Measurements from ENCODE around the gene UPK3A.

The UPK3A gene

DNA sequence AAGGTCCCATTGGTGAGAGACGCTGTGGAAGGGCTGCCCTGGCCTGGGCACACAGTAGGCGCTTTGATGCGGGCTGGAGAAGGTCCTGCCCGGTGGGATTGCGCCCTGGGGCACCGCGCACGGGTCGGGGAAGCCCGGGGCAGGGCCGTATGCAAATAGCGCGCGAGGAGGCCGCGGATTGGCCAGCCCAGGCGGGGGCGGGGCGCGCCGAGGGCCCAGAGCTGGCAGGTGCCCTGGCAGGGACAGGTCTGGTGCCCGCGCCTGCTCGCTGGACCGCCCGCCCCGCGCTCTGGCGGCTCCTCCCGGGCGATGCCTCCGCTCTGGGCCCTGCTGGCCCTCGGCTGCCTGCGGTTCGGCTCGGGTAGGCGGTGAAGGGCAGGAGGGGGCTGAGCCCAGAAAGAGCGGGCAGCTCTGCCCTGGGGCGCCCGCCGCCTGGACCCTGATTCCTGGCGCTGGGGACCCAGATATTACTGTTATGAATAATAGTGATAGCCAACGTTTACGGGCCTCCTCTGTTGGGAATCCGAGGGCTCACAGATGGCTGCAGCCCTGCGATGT, at the start of gene UPK3A:
Gene UPK3A, plus strand, starts transcription at position 245 of the 558 bp plus-strand sequence. Its CDS starts 65 bp downstream, at position 310.
- peak; percentile 74 for DNase-seq (ENCODE audit: low spot score)

- DNase-seq (ENCODE audit: low spot score): no peak
Measured at GRCh38 chr22:45235101-45235777, 49.5 kb upstream of the UPK3A start.

DNA sequence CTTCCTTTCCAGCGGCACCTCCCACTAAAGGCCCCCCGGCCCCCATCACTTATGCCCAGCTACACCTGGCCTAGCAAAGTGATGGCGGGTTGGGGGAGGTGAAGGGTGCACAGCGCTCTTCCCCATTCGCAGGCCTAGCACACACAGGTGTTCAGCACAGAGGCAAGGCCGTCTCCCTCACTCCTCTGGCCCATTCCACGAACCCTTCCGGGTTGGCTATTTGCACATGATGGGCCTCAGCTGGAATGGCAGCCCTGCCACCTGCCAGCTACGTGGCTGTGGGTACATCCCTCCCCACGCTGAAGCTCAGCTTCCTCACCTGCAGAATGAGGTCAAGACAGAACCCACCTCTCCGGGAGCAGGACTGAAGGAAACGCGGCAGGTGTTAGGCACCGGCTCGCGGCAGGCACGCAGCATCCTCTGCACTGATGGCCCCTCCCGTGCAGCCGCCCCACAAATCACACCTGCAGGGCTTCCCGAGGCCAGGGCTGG, 48.9 kb upstream of the UPK3A start:
- DNase-seq (ENCODE audit: low spot score): no peak

GRCh38 chr22:45237065-45237990, 47.4 kb upstream of the UPK3A start:
- no peak for DNase-seq (ENCODE audit: low spot score)

GRCh38 chr22:45238076-45238956, 46.4 kb upstream of the UPK3A start:
- no peak for DNase-seq (ENCODE audit: low spot score)

DNA sequence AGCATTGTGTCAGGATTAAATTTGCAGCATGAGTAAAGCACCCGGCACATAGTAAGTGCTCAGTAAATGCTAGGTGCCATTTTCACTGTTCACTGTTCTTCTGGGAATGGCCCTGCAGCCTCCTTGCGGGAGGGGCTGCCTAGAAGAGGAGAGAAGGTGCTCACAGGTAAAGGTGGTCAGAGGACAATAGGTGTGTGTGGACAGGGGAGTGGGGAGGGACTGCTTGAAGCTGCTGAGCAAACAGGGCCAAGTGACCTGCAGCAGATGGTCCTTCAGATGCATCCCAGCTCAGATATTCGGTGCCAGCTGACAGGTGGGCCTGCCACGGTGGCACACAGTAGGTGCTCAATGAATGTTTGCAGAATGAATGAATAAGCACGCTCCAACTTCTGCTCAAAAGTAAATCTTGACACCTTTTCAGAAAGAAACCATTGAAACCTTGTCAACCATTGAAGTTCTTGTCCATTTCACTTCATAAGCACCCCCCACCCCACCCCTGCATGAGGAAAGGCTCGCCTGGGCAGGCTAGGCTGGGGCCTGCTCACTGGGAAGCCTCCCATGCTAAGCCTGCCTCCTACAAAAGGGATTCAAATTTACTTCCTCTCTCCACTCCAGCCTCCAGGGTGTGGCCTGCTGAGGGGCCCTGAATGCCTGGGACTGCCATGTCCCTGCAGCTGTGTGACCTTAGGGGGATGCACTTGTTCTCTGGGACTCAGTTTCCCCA, 45.6 kb upstream of the UPK3A start:
- DNase-seq (ENCODE audit: low spot score): no peak

- no peak for DNase-seq (ENCODE audit: low spot score)
Measured at GRCh38 chr22:45239681-45240051, 45.1 kb upstream of the UPK3A start.

GRCh38 chr22:45240104-45240809, 44.5 kb upstream of the UPK3A start:
- no peak for DNase-seq (ENCODE audit: low spot score)

DNA sequence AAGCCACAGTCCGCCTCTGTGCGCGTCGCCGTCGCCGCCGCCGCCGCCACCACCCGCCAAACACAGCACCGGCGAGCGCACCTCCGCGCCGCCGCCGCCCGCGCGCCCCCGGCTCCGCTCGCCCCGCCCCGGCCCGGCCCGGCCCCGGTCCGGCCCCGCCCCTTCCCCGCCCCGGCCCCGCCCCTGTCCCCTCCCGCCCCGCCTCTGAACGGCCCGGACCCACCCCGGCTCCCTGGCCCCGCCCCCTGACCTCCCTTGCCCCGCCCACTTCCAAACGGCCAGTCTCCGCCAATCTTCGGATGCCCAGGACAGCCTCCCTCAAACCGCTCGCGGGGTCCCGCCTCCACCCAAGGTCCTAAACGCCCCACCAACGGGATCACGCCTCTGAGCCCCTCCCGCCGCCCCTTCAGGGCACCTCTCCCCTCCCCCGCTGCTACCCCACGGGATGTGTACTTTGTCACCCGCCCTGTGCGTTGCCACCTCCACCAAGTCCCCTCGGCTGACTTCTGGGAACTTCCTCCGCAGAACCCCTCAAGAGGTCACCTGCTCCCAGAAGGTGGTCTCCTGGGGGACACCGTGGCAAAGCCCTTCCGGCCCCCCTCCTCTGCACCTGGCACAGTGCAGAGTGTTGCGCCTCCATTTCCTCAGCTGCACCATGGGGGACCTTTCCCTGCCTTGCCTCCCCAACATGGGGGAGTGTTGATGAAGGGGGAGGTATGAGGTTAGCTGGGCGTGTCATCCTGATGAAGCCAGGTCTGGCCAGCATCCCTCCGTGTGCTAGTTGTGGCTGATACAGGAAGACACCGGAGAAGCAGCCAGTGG, 43.7 kb upstream of the UPK3A start, which contains the start of gene KIAA0930:
Gene KIAA0930, minus strand, starts transcription at position 85 of the 822 bp plus-strand sequence. CDS start 191 bp downstream, outside the sequence.
- peak; percentile 77 for DNase-seq (ENCODE audit: low spot score)

GRCh38 chr22:45242778-45243191, 42.0 kb upstream of the UPK3A start:
- DNase-seq (ENCODE audit: low spot score): no peak

DNA sequence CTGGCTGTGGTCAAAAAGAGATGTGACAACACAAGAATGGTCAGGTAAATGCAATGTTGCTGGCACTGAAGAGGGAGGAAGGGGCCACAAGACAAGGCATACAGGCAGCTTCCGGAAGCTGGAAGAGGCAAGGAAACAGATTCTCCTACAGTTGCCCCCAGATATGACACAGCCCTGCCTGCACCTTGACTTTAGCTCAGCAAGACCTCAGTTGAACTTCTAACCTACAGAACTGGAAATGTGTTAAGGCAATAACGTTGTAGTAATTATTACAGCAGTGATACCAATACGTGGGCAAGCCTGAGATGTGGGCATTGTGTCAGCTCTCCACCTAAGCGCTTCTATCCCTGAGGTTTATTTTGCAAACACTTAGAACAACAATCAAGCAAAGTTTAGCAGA, 39.8 kb upstream of the UPK3A start:
- no peak for DNase-seq (ENCODE audit: low spot score)

GRCh38 chr22:45246060-45246985, 38.4 kb upstream of the UPK3A start:
- DNase-seq (ENCODE audit: low spot score): peak; percentile 93

DNA sequence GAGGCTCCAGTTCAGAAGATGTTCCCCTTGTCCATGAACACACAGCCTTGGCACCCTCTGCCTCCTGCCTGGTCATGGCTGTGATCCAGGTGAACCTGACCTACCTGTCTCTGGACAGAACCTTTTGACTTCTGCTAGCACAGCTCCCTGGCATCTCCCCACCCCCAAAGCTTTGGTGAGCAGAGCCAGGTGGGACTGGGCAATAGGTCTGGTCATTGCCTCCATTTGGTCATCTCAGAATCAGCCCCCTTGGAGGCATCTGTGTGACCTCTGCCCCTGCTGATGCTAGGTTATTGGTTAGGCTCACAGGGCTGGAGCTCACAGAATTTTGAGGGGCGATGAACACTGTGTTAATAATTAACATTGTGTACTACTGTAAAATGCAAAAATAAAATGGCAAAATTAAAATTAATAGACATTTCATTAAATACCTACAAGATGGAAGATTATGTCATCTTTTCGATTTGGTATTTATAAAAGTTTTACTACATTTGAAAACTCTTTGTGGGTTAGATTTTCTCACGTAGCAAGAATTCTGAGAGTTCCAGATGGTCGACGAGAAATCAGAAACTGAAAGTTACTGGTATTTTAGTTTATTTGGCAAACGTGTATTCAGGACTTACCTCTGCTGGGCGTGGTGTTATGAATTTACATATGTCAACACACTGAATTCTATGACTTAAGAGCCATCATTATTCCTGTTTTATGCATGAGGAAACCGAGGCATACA, 35.8 kb upstream of the UPK3A start:
- DNase-seq (ENCODE audit: low spot score): no peak

DNA sequence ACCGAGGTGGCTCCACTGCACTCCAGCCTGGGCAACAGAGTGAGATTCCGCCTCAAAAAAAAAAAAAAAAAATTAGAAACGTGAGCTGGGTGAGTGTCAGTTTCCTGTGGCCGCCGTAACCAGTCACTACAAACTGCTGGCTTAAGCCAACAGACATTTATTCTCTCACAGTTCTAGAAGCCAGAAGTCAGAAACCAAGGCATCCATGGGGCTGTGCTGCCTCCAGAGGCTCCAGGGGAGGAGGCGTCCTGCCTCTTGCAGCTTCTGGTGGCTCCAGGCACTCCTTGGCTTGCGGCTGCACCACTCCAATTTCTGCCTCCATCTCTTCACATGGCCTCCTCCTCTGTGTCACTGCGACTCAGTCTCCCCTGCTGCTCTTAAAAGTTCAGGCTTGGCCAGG, 32.9 kb upstream of the UPK3A start:
- no peak for DNase-seq (ENCODE audit: low spot score)

- DNase-seq (ENCODE audit: low spot score): no peak
Measured at GRCh38 chr22:45253039-45253641, 31.6 kb upstream of the UPK3A start.

- DNase-seq (ENCODE audit: low spot score): no peak
Measured at GRCh38 chr22:45254388-45254787, 30.4 kb upstream of the UPK3A start.

DNA sequence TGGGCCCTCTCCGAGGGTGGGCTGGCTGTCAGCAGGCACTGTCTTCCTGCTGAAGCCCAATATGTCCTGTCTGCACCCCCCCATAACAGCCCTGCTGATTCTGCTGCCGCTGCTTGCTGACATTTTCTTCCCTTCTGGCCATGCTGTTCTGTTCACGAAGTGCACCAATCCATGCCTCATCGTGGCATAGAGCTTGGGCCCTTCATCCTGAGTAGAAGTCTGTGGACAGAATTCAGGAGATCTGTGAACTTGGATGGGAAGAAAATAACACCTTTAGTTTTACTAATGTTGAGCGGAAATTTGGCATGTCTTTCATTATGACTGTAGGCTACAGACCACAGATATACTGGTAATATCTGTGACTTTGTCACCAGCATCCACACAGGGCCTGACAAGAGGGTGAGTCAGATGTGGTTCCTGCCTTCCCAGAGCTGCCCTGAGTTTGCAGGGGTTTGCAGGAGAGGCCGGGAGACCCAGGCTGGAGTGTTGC, 29.9 kb upstream of the UPK3A start:
- no peak for DNase-seq (ENCODE audit: low spot score)
